Transverse colon (tissue), 4 donors: Measurements from ENCODE around the gene SLC6A11. TPM values are rescaled to one million over a fixed set of nuclear protein-coding genes. Genes with fewer than 3 reads are reported as not detected.

ENCODE experiments used
- DNase-seq: peaks from one replicate; pipeline ENCODE4 v3.0.0-alpha.2; 2019
- H3K27ac ChIP-seq, 4 donors: fragments of 200-600 bp; sonication (generic); 2 replicates each; pipeline ENCODE4 v1.5.1; 2016 to 2018; ENCODE audit warnings: inconsistent platforms in 4 of 4
- H3K27me3 ChIP-seq: fragments of 200-600 bp; sonication (generic); 2 replicates; pipeline ENCODE4 v1.5.1; 2017; ENCODE audit warnings: inconsistent platforms
- H3K36me3 ChIP-seq, 4 donors: fragments of 200-600 bp; sonication (generic); 2 replicates each; pipeline ENCODE4 v1.5.1; 2017 to 2019; ENCODE audit warnings: inconsistent platforms in 4 of 4
- H3K4me1 ChIP-seq, 4 donors: fragments of 200-600 bp; sonication (generic); 2 replicates each; pipeline ENCODE4 v1.5.1; 2017 to 2020; ENCODE audit warnings: inconsistent platforms in 4 of 4
- H3K4me3 ChIP-seq, 4 donors: fragments of 200-600 bp; sonication (generic); 1 replicate in 1 of 4; 2 replicates in 3 of 4; pipeline versions ENCODE4 v1.5.1 to v1.6.1; 2017 to 2019; ENCODE audit warnings: inconsistent platforms in 4 of 4
- H3K9me3 ChIP-seq, 2 donors: fragments of 200-600 bp; sonication (generic); 2 replicates each; pipeline ENCODE4 v1.5.1; 2017 to 2019; ENCODE audit warnings: inconsistent platforms in 2 of 2
- EP300 ChIP-seq: sonication (generic); formaldehyde crosslinking; IDR thresholded peaks from one replicate; pipeline ENCODE4 v1.6.1; 2017; ENCODE audit warnings: antibody characterized with exemption, low read depth
- POLR2A ChIP-seq: fragments of 450-650 bp; IDR thresholded peaks from one replicate; pipeline ENCODE4 v1.6.1; 2016; ENCODE audit warnings: antibody characterized with exemption, mild to moderate bottlenecking, moderate library complexity
- POLR2AphosphoS5 ChIP-seq, 3 donors: sonication (generic); formaldehyde crosslinking; IDR thresholded peaks; one replicate each; pipeline ENCODE4 v1.6.1; 2016; ENCODE audit warnings: antibody characterized with exemption in 3 of 3
- WGBS, 2 donors: methylation state at CpG; one replicate each; pipeline ENCODE4 v1.1.5; 2018; ENCODE audit warnings: low coverage in 1 of 2; 5-methylcytosine and 5-hydroxymethylcytosine counted together
- in situ Hi-C, 4 donors: fragments of 200-750 bp; cut with MboI; loops; one replicate each; pipeline versions ENCODE4 v1.15.0 to v1.15.1; 2017; ENCODE audit warnings: low sequenced_read_pairs in 3 of 4, low pct_ligation_motif_present in 1 of 4, low pct_unique_long_range_greater_than_20kb in 1 of 4
- intact Hi-C: fragments of 100-400 bp; cut with DNase I; formaldehyde crosslinking; loops from one replicate; pipeline ENCODE4 v1.15.1; 2023; ENCODE audit warnings: low total_unique reads
- total RNA-seq, 4 donors: library from RNA; depleted of rRNA; stranded (reverse); fragments of >200 nt; gene quantifications; one replicate each; pipeline ENCODE4 v1.1.0, GENCODE V29; 2016
- TF ChIP-seq, protein P1 (sequence below), 5 experiments: fragments of 200-600 bp in 3 of 5; fragments of 450-650 bp in 2 of 5; sonication (generic) in 3 of 5; IDR thresholded peaks; 1 replicate in 2 of 5; 2 replicates in 3 of 5; pipeline ENCODE4 v1.5.1; 2016 to 2017; ENCODE audit warnings: antibody characterized with exemption in 5 of 5, inconsistent platforms in 3 of 5, mild to moderate bottlenecking in 2 of 5, moderate library complexity in 1 of 5

The SLC6A11 gene
- total RNA-seq, 4 donors from 2014 or later: not detected

DNA sequence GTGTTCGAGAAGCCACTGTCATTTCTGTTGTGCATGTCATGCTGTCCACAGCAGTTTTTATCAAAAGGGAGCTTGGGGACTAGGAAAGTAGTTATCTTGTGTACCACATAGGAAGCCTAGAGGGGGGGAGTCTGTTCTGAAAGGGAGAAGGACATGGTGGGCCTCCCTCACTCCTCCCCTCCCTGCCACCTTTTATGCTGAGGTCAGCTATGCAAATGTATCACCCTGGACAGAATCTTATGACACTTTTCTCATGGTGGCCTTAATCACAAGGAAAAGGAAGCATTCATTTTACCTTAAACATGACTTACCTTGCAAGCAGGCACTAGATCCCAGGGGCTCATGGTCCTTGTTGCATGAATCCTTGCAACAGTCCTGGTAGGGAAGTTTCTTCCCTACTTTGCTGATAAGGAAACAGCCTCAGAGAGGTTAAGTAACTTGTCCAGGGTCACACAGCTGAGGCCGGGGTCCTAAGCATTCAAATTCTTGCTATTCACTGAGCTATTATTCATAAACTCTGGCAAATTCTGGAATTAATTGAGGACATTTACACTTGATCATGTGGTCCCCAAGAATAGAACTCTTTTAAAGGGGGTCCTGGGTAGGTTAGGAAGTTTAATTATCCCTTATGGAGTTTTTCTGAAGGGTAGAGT is 95.4 kb downstream of the SLC6A11 start:
- Histone ChIP-seq H3K27ac (no peak overlapping the region), H3K9me3 (peaks cover 13 to 14% of the 10 kb centered on the region in 2 donors), H3K4me1 (no peaks in the 10 kb centered on the region), H3K4me3 (no peak overlapping the region), H3K27me3 (no peaks in the 10 kb centered on the region), H3K36me3 (no peaks in the 10 kb centered on the region)
- DNase-seq: no peak
- intact Hi-C loops (no loop called here), in situ Hi-C loops (no loop called here)
- TF ChIP-seq, protein P1, sequence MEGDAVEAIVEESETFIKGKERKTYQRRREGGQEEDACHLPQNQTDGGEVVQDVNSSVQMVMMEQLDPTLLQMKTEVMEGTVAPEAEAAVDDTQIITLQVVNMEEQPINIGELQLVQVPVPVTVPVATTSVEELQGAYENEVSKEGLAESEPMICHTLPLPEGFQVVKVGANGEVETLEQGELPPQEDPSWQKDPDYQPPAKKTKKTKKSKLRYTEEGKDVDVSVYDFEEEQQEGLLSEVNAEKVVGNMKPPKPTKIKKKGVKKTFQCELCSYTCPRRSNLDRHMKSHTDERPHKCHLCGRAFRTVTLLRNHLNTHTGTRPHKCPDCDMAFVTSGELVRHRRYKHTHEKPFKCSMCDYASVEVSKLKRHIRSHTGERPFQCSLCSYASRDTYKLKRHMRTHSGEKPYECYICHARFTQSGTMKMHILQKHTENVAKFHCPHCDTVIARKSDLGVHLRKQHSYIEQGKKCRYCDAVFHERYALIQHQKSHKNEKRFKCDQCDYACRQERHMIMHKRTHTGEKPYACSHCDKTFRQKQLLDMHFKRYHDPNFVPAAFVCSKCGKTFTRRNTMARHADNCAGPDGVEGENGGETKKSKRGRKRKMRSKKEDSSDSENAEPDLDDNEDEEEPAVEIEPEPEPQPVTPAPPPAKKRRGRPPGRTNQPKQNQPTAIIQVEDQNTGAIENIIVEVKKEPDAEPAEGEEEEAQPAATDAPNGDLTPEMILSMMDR (IDR thresholded peaks at IDR 0.05): no peak
- TF ChIP-seq POLR2AphosphoS5 (IDR thresholded peaks at IDR 0.05) (no peak), POLR2A (no peak), EP300 (no peak)
- WGBS, 2 donors: 63 to 88% methylated on average over 2 of the region's 2 CpGs

GRCh38 chr3:10912786-10913185 is 96.8 kb downstream of the SLC6A11 start:
- in situ Hi-C loops: no loop called here
- Histone ChIP-seq H3K4me1 (no peaks in the 10 kb centered on the region), H3K4me3 (no peak overlapping the region), H3K27ac (no peak overlapping the region), H3K9me3 (peaks cover under 1 to 2% of the 10 kb centered on the region in 2 donors), H3K27me3 (no peaks in the 10 kb centered on the region), H3K36me3 (no peaks in the 10 kb centered on the region)
- intact Hi-C loops: no loop called here
- no peak for DNase-seq
- no peak for TF ChIP-seq POLR2AphosphoS5 (IDR thresholded peaks at IDR 0.05)
- WGBS, 2 donors: 66% methylated on average over 3 of the region's 3 CpGs; no CpG with 5 or more reads in 1 of the 2 donors

DNA sequence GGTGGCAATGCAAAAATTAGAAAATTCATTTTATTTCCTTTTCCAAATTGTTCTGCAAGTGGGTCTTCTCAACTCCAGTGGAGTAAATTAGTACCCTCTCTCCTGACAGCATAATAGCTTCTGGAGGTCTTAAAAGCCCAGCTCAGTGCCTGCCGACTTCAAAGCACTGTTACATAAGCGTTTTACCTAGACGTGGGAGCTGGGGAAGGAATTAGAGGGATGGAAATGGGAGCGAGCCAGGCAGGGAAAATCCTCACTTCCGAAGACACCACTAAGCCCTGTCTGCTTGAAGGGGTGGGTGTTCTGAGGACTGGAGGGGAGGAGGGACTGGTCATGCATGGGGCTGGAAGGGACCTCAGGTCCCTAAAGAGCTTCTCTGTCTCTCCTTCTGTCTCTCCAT is 99.3 kb downstream of the SLC6A11 start:
- Histone ChIP-seq H3K9me3 (no peaks in the 10 kb centered on the region), H3K27ac (no peak overlapping the region), H3K4me1 (no peaks in the 10 kb centered on the region), H3K27me3 (peaks cover 7% of the 10 kb centered on the region), H3K4me3 (no peak overlapping the region), H3K36me3 (no peaks in the 10 kb centered on the region)
- 35% methylated on average over 5 of the region's 5 CpGs; no CpG with 5 or more reads in 1 of the 2 donors for WGBS, 2 donors
- intact Hi-C loops: no loop called here
- in situ Hi-C loops: no loop called here
- TF ChIP-seq POLR2A: no peak
- TF ChIP-seq EP300: no peak
- no peak for TF ChIP-seq POLR2AphosphoS5 (IDR thresholded peaks at IDR 0.05)
- TF ChIP-seq, protein P1 (IDR thresholded peaks at IDR 0.05): no peak
- DNase-seq: no peak

DNA sequence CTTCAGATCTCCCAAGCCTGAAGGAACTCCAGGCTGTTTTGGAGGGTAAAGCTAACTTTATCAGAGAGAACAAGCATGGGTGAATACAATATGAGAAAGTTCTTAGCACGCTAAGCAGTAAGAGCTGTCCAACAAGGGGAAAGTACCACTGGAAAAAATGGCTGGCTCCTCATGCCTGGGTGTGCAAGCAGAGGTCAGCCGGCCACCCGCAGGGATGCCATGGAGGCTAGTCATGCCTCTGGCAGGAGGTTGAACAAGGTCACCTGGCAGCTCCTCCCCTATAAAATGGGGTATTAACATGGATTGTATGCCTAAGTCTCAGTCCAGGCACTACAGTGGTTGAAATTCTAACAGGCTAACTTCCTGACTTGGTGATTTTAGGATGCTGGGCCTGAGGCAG is 101.1 kb downstream of the SLC6A11 start:
- WGBS, 2 donors: 61% methylated on average over 3 of the region's 3 CpGs; no CpG with 5 or more reads in 1 of the 2 donors
- DNase-seq: no peak

More for the DNA sequence above, 101.1 kb downstream of the SLC6A11 start:
- no peak for TF ChIP-seq POLR2A
- TF ChIP-seq EP300: no peak
- TF ChIP-seq, protein P1 (IDR thresholded peaks at IDR 0.05): no peak
- no peak for TF ChIP-seq POLR2AphosphoS5 (IDR thresholded peaks at IDR 0.05)
- Histone ChIP-seq H3K27ac (no peak overlapping the region), H3K9me3 (no peaks in the 10 kb centered on the region), H3K4me1 (no peaks in the 10 kb centered on the region), H3K4me3 (no peak overlapping the region), H3K36me3 (no peaks in the 10 kb centered on the region), H3K27me3 (peaks cover 12% of the 10 kb centered on the region)
- intact Hi-C loops (no loop called here), in situ Hi-C loops (no loop called here)
